ENCODE results near the gene RFX1. TPM values are rescaled to one million over a fixed set of nuclear protein-coding genes. Genes with fewer than 3 reads are reported as not detected.

Gene RFX1
- total and polyA plus RNA-seq, 2 of the 13 experiments (the other 11 are each of a cell fraction or from before 2014, with no cell fraction given): 1.1 to 1.3 TPM

GRCh38 chr19:14005349-14006084 is 603 bp downstream of the RFX1 start (continued):
- TF ChIP-seq, protein P1, sequence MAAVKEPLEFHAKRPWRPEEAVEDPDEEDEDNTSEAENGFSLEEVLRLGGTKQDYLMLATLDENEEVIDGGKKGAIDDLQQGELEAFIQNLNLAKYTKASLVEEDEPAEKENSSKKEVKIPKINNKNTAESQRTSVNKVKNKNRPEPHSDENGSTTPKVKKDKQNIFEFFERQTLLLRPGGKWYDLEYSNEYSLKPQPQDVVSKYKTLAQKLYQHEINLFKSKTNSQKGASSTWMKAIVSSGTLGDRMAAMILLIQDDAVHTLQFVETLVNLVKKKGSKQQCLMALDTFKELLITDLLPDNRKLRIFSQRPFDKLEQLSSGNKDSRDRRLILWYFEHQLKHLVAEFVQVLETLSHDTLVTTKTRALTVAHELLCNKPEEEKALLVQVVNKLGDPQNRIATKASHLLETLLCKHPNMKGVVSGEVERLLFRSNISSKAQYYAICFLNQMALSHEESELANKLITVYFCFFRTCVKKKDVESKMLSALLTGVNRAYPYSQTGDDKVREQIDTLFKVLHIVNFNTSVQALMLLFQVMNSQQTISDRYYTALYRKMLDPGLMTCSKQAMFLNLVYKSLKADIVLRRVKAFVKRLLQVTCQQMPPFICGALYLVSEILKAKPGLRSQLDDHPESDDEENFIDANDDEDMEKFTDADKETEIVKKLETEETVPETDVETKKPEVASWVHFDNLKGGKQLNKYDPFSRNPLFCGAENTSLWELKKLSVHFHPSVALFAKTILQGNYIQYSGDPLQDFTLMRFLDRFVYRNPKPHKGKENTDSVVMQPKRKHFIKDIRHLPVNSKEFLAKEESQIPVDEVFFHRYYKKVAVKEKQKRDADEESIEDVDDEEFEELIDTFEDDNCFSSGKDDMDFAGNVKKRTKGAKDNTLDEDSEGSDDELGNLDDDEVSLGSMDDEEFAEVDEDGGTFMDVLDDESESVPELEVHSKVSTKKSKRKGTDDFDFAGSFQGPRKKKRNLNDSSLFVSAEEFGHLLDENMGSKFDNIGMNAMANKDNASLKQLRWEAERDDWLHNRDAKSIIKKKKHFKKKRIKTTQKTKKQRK (IDR thresholded peaks at IDR 0.05; ENCODE audit: low read length): no peak
- TF ChIP-seq KDM1A (CRISPR knock-in tag; IDR thresholded peaks at IDR 0.05) (peak; percentile 99), THAP11 (CRISPR knock-in tag; IDR thresholded peaks at IDR 0.05) (no peak), ZNF30 (CRISPR knock-in tag; IDR thresholded peaks at IDR 0.05) (no peak), KAT7 (CRISPR knock-in tag; IDR thresholded peaks at IDR 0.05; ENCODE audit: borderline replicate concordance) (0 out of 2 replicates have a peak, but pooled peaks have one; percentile 23), SMC3 (IDR thresholded peaks at IDR 0.05; ENCODE audit: low read length) (no peak), YEATS4 (CRISPR knock-in tag; IDR thresholded peaks at IDR 0.05; ENCODE audit: borderline replicate concordance) (peak; percentile 15; the same call in 1 of the 2 replicates), ZNF672 (CRISPR knock-in tag; IDR thresholded peaks at IDR 0.05) (no peak), POGZ (CRISPR knock-in tag; IDR thresholded peaks at IDR 0.05) (peak; percentile 63; the same call in 1 of the 2 replicates), HCFC1 (IDR thresholded peaks at IDR 0.05; ENCODE audit: low read depth, low read length) (no peak), SOX6 (IDR thresholded peaks at IDR 0.05) (no peak), SOX6 (CRISPR knock-in tag; IDR thresholded peaks at IDR 0.05) (peak; percentile 45; the same call in 1 of the 2 replicates), MEIS2 (CRISPR knock-in tag; IDR thresholded peaks at IDR 0.05) (no peak), STAT6 (CRISPR knock-in tag; IDR thresholded peaks at IDR 0.05; ENCODE audit: borderline replicate concordance) (no peak), JARID2 (CRISPR knock-in tag; IDR thresholded peaks at IDR 0.05; ENCODE audit: insufficient replicate concordance) (no peak), ARNTL (CRISPR knock-in tag; IDR thresholded peaks at IDR 0.05) (0 out of 2 replicates have a peak, but pooled peaks have one; percentile 14), ARID2 (CRISPR knock-in tag; IDR thresholded peaks at IDR 0.05; ENCODE audit: borderline replicate concordance) (no peak)
- TF ChIP-seq, protein P2, sequence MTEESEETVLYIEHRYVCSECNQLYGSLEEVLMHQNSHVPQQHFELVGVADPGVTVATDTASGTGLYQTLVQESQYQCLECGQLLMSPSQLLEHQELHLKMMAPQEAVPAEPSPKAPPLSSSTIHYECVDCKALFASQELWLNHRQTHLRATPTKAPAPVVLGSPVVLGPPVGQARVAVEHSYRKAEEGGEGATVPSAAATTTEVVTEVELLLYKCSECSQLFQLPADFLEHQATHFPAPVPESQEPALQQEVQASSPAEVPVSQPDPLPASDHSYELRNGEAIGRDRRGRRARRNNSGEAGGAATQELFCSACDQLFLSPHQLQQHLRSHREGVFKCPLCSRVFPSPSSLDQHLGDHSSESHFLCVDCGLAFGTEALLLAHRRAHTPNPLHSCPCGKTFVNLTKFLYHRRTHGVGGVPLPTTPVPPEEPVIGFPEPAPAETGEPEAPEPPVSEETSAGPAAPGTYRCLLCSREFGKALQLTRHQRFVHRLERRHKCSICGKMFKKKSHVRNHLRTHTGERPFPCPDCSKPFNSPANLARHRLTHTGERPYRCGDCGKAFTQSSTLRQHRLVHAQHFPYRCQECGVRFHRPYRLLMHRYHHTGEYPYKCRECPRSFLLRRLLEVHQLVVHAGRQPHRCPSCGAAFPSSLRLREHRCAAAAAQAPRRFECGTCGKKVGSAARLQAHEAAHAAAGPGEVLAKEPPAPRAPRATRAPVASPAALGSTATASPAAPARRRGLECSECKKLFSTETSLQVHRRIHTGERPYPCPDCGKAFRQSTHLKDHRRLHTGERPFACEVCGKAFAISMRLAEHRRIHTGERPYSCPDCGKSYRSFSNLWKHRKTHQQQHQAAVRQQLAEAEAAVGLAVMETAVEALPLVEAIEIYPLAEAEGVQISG (CRISPR knock-in tag; IDR thresholded peaks at IDR 0.05): 0 out of 2 replicates have a peak, but pooled peaks have one; percentile 6
- TF ChIP-seq, protein P3, sequence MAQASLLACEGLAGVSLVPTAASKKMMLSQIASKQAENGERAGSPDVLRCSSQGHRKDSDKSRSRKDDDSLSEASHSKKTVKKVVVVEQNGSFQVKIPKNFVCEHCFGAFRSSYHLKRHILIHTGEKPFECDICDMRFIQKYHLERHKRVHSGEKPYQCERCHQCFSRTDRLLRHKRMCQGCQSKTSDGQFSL (CRISPR knock-in tag; IDR thresholded peaks at IDR 0.05): no peak
- TF ChIP-seq, protein P4, sequence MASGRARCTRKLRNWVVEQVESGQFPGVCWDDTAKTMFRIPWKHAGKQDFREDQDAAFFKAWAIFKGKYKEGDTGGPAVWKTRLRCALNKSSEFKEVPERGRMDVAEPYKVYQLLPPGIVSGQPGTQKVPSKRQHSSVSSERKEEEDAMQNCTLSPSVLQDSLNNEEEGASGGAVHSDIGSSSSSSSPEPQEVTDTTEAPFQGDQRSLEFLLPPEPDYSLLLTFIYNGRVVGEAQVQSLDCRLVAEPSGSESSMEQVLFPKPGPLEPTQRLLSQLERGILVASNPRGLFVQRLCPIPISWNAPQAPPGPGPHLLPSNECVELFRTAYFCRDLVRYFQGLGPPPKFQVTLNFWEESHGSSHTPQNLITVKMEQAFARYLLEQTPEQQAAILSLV (CRISPR knock-in tag; IDR thresholded peaks at IDR 0.05; ENCODE audit: borderline replicate concordance): no peak
